ENCODE measurements around the gene CSF3R.
"Not testable (repeated sequence)": the region's sequence is repeated elsewhere in the genome, so short reads cannot be mapped to it uniquely, and the experiment has no call there.

CSF3R gene

DNA sequence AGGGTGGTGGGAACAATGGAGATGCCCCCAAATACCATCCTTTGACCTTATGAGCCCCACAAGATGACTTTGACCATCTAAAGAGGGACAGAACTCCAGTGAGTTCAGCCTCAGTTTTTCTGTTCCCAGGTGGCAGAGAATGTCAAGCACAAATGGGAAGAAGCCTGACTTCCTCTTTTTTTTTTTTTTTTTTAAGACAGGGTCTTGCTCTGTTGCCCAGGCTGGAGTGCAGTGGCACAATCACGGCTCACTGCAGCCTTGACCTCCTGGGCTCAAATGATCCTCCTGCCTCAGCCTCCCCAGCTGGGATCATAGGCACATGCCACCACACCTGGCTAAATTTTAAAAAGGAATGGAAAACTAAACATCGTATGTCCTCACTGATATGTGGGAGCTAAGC lies 28.5 kb upstream of the CSF3R start:
- not testable (repeated sequence) for H3K9ac ChIP-seq (ENCODE audit: low read depth, low read length); H3K4me3 ChIP-seq (ENCODE audit: low read depth, low read length); H3K9me3 ChIP-seq (ENCODE audit: control insufficient read depth, insufficient read depth, low read length); H3K36me3 ChIP-seq (ENCODE audit: control insufficient read depth, insufficient read depth, low read length); H3K27me3 ChIP-seq (ENCODE audit: control insufficient read depth, insufficient read depth, low read length); H3K4me1 ChIP-seq (ENCODE audit: control insufficient read depth, insufficient read depth, low read length)

DNA sequence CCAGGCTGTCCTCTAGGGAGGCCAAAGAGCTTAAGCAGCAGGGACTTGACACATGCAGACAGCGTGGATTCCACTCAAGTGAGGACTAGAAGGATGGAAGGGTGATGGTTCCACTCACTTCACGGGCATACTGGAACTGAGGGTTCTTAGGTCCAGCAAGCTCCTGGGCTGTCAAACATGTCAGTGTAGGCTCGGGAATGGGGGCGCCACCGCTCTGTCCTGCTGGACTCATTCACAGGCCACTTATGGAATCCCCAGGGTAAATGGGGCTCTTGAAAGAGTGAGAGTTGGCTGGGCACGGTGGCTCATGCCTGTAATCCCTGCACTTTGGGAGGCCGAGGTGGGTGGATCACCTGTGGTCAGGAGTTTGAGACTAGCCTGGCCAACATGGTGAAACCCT lies 27.7 kb upstream of the CSF3R start:
- no peak overlapping the region for H3K4me3 ChIP-seq (ENCODE audit: low read depth, low read length)
- no peaks in the 10 kb centered on the region for H3K36me3 ChIP-seq (ENCODE audit: control insufficient read depth, insufficient read depth, low read length)
- H3K27me3 ChIP-seq (ENCODE audit: control insufficient read depth, insufficient read depth, low read length) = no peaks in the 10 kb centered on the region
- no peak overlapping the region for H3K9ac ChIP-seq (ENCODE audit: low read depth, low read length)
- H3K4me1 ChIP-seq (ENCODE audit: control insufficient read depth, insufficient read depth, low read length) = no peaks in the 10 kb centered on the region
- H3K9me3 ChIP-seq (ENCODE audit: control insufficient read depth, insufficient read depth, low read length) = no peaks in the 10 kb centered on the region

DNA sequence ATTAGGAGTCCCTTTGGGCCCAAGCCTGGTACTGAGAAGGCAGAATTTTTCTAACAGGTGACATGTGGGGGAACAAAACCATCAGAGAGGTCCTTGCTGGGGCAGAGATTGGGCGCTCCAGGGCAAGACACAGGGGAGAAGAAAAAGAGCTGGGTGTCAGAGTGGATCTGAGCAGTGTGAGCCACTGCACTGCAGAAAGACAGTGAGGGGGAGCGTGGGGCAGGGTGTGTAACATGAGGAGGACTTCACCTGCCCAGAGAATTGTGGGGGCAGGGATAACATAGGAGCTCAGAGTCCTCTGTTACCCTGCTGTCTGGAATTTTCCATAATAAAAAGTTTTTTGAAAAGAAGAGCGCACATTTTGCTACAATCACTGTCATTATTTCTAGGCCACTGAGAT lies 25.5 kb upstream of the CSF3R start:
- Histone ChIP-seq H3K4me1 (ENCODE audit: control insufficient read depth, insufficient read depth, low read length) (no peaks in the 10 kb centered on the region), H3K36me3 (ENCODE audit: control insufficient read depth, insufficient read depth, low read length) (no peaks in the 10 kb centered on the region), H3K9me3 (ENCODE audit: control insufficient read depth, insufficient read depth, low read length) (no peaks in the 10 kb centered on the region), H3K4me3 (ENCODE audit: low read depth, low read length) (no peak overlapping the region), H3K27me3 (ENCODE audit: control insufficient read depth, insufficient read depth, low read length) (no peaks in the 10 kb centered on the region), H3K9ac (ENCODE audit: low read depth, low read length) (no peak overlapping the region)

DNA sequence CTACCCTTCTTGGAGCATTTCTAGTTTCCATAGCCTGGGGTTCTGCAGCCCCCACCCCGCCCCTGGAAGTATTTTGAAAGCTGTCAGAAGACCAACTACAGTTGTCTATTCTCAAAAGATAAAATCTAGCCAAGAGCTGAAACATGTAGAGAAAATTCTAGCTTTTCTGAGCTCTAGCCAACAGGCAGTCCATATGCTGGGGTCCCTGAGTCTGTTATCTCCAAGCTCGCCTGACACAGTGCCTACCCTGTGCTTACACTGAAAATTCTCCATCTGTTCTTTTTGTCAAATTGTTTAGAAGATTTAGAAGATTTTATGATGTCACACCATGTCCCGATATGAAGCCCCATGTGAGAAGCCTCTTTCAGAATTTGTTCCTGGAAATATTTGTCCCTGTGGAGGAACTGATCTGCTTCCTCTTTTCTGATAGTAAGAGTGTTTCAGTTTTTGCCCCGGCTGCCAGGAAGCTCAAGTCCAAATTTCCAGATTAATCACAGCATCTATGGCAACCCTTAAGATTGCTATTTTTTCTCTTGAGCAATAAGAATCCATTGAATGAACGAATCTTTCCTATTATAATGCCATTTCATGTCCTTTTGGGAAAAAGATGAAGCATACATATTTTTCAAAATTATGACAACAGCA lies 23.7 kb upstream of the CSF3R start:
- no peak overlapping the region for H3K9ac ChIP-seq (ENCODE audit: low read depth, low read length)
- no peak overlapping the region for H3K4me3 ChIP-seq (ENCODE audit: low read depth, low read length)
- no peaks in the 10 kb centered on the region for H3K9me3 ChIP-seq (ENCODE audit: control insufficient read depth, insufficient read depth, low read length)
- H3K36me3 ChIP-seq (ENCODE audit: control insufficient read depth, insufficient read depth, low read length) = no peaks in the 10 kb centered on the region
- no peaks in the 10 kb centered on the region for H3K4me1 ChIP-seq (ENCODE audit: control insufficient read depth, insufficient read depth, low read length)
- no peaks in the 10 kb centered on the region for H3K27me3 ChIP-seq (ENCODE audit: control insufficient read depth, insufficient read depth, low read length)

DNA sequence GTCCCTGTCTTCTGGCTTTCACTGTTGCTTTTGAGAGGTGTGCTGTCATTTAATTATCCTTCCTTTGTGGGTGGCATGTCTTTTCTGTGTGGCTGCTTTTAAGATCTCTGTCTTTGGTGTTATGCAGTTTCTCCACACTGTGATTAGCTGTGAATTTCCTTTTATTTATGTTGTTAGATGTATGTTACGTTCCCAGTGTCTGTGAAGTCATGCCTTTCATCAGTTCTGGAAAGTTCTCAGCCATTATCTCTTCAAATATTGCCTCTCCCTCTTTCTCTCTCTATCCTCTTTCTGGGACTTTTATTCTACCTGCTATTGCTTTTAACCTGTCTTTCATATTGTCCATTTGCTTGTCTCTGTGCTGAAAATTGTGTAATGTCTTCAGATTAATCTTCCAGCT lies 21.0 kb upstream of the CSF3R start:
- Histone ChIP-seq H3K4me3 (ENCODE audit: low read depth, low read length) (no peak overlapping the region), H3K36me3 (ENCODE audit: control insufficient read depth, insufficient read depth, low read length) (no peaks in the 10 kb centered on the region), H3K9me3 (ENCODE audit: control insufficient read depth, insufficient read depth, low read length) (no peaks in the 10 kb centered on the region), H3K9ac (ENCODE audit: low read depth, low read length) (no peak overlapping the region), H3K4me1 (ENCODE audit: control insufficient read depth, insufficient read depth, low read length) (no peaks in the 10 kb centered on the region), H3K27me3 (ENCODE audit: control insufficient read depth, insufficient read depth, low read length) (no peaks in the 10 kb centered on the region)

DNA sequence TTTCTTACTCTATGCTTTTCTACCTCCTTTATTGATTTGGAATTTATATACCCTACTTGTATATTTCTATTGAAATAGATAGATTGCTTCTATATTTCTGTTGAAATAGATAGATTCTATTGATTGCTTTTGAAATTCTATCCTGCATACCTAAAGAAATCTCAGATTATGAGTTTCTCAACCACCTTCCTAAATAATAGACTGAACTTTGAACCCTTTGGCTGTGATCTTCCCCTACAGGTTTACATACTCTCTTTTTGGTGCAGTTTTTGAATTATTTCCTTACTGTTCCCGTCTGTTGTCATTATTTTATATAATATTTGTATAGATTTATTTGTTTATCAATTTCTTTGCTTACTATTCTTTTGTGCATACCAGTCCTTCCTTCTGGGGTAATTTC lies 20.4 kb upstream of the CSF3R start:
- H3K4me3 ChIP-seq (ENCODE audit: low read depth, low read length) = no peak overlapping the region
- H3K36me3 ChIP-seq (ENCODE audit: control insufficient read depth, insufficient read depth, low read length) = no peaks in the 10 kb centered on the region
- H3K4me1 ChIP-seq (ENCODE audit: control insufficient read depth, insufficient read depth, low read length) = no peaks in the 10 kb centered on the region
- H3K9ac ChIP-seq (ENCODE audit: low read depth, low read length) = no peak overlapping the region
- H3K9me3 ChIP-seq (ENCODE audit: control insufficient read depth, insufficient read depth, low read length) = no peaks in the 10 kb centered on the region
- no peaks in the 10 kb centered on the region for H3K27me3 ChIP-seq (ENCODE audit: control insufficient read depth, insufficient read depth, low read length)

DNA sequence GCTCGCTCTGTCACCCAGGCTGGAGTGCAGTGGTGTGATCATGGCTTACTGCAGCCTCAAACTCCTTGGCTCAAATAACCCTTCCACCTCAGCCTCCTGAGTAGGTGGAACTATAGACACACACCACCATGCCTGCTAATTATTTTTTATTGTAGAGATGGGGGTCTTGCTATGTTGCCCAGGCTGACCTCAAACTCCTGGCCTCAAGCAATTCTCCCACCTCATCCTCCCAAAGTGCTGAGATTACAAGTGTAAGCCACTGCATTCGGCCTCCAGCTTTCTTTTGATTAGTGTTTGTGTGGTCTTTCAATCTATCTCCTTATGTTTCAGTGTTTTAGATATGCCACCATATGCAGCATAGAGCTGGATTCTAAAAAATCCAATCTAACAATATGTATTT lies 19.9 kb upstream of the CSF3R start:
- H3K4me3 ChIP-seq (ENCODE audit: low read depth, low read length) = no peak overlapping the region
- H3K9ac ChIP-seq (ENCODE audit: low read depth, low read length) = no peak overlapping the region
- H3K27me3 ChIP-seq (ENCODE audit: control insufficient read depth, insufficient read depth, low read length) = no peaks in the 10 kb centered on the region
- no peaks in the 10 kb centered on the region for H3K4me1 ChIP-seq (ENCODE audit: control insufficient read depth, insufficient read depth, low read length)
- no peaks in the 10 kb centered on the region for H3K36me3 ChIP-seq (ENCODE audit: control insufficient read depth, insufficient read depth, low read length)
- H3K9me3 ChIP-seq (ENCODE audit: control insufficient read depth, insufficient read depth, low read length) = no peaks in the 10 kb centered on the region

DNA sequence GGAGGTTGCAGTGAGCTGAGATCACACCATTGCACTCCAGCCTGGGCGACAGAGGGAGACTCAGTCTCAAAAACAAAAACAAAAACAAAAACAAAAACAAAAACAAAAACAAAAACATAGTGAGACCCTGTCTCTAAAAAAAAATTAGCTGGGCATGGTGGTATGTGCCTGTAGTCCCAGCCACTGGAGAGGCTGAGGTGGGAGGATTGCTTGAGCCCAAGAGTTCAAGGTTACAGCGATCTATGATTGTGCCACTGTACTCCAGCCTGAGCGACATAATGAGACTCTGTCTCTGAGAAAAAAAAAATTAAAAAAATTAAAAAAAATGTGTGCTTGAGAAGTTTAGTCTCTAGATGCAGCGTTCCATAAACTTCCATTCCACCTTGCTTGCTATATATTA lies 19.2 kb upstream of the CSF3R start:
- not testable (repeated sequence) for H3K4me3 ChIP-seq (ENCODE audit: low read depth, low read length); H3K9ac ChIP-seq (ENCODE audit: low read depth, low read length); H3K9me3 ChIP-seq (ENCODE audit: control insufficient read depth, insufficient read depth, low read length); H3K36me3 ChIP-seq (ENCODE audit: control insufficient read depth, insufficient read depth, low read length); H3K27me3 ChIP-seq (ENCODE audit: control insufficient read depth, insufficient read depth, low read length); H3K4me1 ChIP-seq (ENCODE audit: control insufficient read depth, insufficient read depth, low read length)

DNA sequence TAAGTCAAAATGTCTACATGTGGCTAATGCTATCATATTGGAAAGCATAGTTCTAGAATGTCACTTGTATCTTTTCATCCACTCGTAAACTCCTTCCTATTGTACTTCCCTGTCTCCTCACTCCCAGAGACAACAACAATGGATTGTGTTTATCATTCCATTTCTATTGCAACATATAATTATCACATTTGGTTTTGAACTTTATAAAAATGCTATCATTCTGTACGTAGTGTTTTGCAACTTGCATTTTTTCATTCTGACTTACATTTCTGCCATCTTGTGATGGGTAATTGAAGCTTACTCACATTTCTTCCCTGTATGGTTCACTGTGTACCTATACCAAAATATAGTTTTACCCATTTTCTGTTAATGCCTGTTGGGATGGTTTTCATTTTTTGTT lies 14.5 kb upstream of the CSF3R start:
- no peaks in the 10 kb centered on the region for H3K36me3 ChIP-seq (ENCODE audit: control insufficient read depth, insufficient read depth, low read length)
- no peaks in the 10 kb centered on the region for H3K4me1 ChIP-seq (ENCODE audit: control insufficient read depth, insufficient read depth, low read length)
- H3K9me3 ChIP-seq (ENCODE audit: control insufficient read depth, insufficient read depth, low read length) = no peaks in the 10 kb centered on the region
- no peak overlapping the region for H3K4me3 ChIP-seq (ENCODE audit: low read depth, low read length)
- H3K27me3 ChIP-seq (ENCODE audit: control insufficient read depth, insufficient read depth, low read length) = no peaks in the 10 kb centered on the region
- no peak overlapping the region for H3K9ac ChIP-seq (ENCODE audit: low read depth, low read length)

DNA sequence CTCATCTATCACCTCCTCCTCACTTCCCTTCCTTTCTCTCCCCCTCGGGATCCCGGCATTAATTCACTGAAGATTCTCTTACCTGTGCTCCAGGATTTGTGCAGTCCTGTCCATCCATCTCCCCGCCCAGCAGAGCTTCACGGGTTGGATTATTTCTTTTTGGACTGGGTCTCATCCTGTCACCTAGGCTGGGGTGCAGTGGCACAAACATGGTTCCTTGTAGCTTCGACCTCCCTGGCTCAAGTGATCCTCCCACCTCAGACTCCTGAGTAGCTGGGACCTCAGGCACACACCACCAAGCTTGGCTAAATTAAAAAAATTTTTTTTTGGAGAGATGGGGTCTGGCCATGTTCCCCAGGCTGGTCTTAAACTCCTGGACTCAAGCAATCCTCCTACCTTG lies 12.3 kb upstream of the CSF3R start:
- Histone ChIP-seq H3K4me1 (ENCODE audit: control insufficient read depth, insufficient read depth, low read length) (no peaks in the 10 kb centered on the region), H3K27me3 (ENCODE audit: control insufficient read depth, insufficient read depth, low read length) (no peaks in the 10 kb centered on the region), H3K36me3 (ENCODE audit: control insufficient read depth, insufficient read depth, low read length) (no peaks in the 10 kb centered on the region), H3K9me3 (ENCODE audit: control insufficient read depth, insufficient read depth, low read length) (no peaks in the 10 kb centered on the region), H3K4me3 (ENCODE audit: low read depth, low read length) (no peak overlapping the region), H3K9ac (ENCODE audit: low read depth, low read length) (no peak overlapping the region)

DNA sequence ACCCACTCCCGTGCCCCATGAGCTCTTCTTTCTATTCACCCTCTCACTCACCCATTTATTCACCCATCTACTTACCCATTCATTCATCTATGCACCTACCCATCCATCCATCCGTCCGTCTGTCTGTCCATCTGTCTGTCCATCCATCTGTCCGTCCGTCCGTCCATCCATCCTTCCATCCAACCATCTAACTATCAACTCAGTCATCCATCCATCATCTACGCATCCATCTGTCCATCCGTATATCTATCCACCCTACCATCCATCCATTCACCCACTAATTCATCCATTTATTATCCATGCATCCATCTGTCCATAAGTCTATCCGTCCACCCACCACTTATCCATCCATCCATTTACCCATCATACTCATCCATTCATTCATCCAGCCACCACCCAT lies 10.8 kb upstream of the CSF3R start:
- Histone ChIP-seq H3K4me1 (ENCODE audit: control insufficient read depth, insufficient read depth, low read length) (no peaks in the 10 kb centered on the region), H3K9ac (ENCODE audit: low read depth, low read length) (no peak overlapping the region), H3K27me3 (ENCODE audit: control insufficient read depth, insufficient read depth, low read length) (no peaks in the 10 kb centered on the region), H3K9me3 (ENCODE audit: control insufficient read depth, insufficient read depth, low read length) (no peaks in the 10 kb centered on the region), H3K4me3 (ENCODE audit: low read depth, low read length) (no peak overlapping the region), H3K36me3 (ENCODE audit: control insufficient read depth, insufficient read depth, low read length) (no peaks in the 10 kb centered on the region)

DNA sequence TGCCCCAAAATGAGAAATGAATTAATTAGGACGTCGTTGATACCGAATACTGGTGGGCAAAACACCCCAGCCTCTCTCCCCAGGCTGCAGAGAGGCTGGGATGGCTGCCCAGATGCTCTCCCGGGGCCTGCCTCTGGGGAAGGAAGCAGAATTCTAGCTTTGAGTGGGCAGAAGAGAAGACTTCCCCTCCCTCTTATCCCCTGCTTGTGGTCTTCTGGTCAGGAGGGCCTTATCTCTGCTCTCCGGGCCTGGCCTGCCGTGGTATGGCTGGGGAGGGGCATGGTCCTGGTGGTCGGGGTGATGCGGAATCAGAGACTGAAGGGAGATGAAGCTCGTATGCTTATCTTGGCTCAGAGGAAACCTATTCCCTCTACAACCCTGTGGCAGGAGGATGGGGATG lies 9.8 kb upstream of the CSF3R start:
- Histone ChIP-seq H3K9ac (ENCODE audit: low read depth, low read length) (no peak overlapping the region), H3K4me3 (ENCODE audit: low read depth, low read length) (no peak overlapping the region), H3K4me1 (ENCODE audit: control insufficient read depth, insufficient read depth, low read length) (no peaks in the 10 kb centered on the region), H3K27me3 (ENCODE audit: control insufficient read depth, insufficient read depth, low read length) (no peaks in the 10 kb centered on the region), H3K36me3 (ENCODE audit: control insufficient read depth, insufficient read depth, low read length) (no peaks in the 10 kb centered on the region), H3K9me3 (ENCODE audit: control insufficient read depth, insufficient read depth, low read length) (no peaks in the 10 kb centered on the region)

Data from iPS-15b (cell line).